Stimulated activated CD8-positive, alpha-beta memory T cell treated with anti-CD3 and anti-CD28 coated beads, Interleukin-4, amount 100 ng/mL, for 24 hours (primary cell): ENCODE measurements around the gene TRAF3IP1.
"Not testable (repeated sequence)": the region's sequence is repeated elsewhere in the genome, so short reads cannot be mapped to it uniquely, and the experiment has no call there.

Experiments
- DNase-seq: peaks from one replicate; pipeline ENCODE4 v3.0.0-alpha.2; 2020; ENCODE audit warnings: low read depth

TRAF3IP1 gene

GRCh38 chr2:238320246-238320647, at the start of gene TRAF3IP1:
TRAF3IP1 (plus strand) TSS chr2:238320518; CDS start chr2:238320663, 145 bp downstream.
- peak; percentile 83 for DNase-seq

GRCh38 chr2:238270606-238271005, 49.7 kb upstream of the TRAF3IP1 start:
- no peak for DNase-seq

- DNase-seq, result no peak
Measured at GRCh38 chr2:238271061-238271554, 49.2 kb upstream of the TRAF3IP1 start.

- DNase-seq, result not testable (repeated sequence)
Measured at GRCh38 chr2:238271686-238272085, 48.6 kb upstream of the TRAF3IP1 start.

- DNase-seq, result no peak
Measured at GRCh38 chr2:238272156-238272555, 48.2 kb upstream of the TRAF3IP1 start.

- DNase-seq, result not testable (repeated sequence)
Measured at GRCh38 chr2:238273433-238273832, 46.9 kb upstream of the TRAF3IP1 start.

DNA sequence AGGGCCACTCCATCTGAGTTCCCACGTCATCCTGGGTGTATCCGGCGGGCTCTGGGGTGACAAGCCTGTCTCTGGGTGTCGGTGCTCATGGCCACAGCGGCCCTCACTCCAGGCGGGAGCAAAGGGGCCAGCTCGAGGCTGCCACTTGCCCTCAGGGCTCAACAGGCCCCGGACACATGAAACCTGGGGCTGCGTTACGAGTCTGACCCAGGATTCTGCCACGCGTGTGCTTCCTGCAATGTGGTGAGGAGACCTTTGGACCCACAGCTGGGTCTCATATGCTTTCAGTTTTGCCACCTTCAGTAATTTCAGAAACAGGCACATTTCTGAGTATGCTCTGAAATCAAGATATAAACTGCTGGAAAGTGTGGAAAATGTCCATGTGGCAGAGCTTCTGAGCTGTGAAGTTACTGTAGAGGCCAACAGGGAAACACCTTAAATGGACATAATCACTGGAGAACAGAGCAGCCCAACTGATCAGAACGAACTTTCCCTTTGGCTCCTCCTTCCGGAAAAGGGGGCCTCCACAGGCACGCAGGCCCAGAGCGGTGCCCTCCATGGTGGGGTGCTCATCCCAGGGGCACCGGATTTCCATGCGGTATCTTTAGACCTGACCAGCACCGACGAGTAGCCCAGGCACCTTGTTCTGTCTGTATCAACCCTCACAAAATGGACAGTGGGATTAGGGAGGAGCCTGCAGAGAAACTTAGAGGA, 46.0 kb upstream of the TRAF3IP1 start:
- no peak for DNase-seq

DNA sequence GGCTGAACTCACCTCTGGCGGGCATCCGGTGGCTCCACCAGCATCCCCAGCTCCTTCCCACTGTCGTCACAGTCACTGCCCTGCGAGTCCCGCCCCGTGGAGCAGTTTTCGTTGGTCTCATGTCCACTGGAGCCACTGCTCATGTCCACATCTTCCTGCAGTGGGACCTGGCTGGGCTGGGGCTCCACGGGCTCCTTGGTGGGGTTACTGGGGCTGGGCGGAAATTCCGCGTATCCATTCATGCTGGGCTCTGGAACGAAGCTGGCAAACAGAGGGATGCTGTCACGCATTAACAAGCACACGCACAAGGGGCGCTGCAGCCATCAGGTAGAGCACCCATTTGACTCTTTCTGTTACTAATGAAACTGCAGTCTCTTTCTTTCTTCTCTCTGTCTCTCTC, 42.6 kb upstream of the TRAF3IP1 start:
- no peak for DNase-seq

DNA sequence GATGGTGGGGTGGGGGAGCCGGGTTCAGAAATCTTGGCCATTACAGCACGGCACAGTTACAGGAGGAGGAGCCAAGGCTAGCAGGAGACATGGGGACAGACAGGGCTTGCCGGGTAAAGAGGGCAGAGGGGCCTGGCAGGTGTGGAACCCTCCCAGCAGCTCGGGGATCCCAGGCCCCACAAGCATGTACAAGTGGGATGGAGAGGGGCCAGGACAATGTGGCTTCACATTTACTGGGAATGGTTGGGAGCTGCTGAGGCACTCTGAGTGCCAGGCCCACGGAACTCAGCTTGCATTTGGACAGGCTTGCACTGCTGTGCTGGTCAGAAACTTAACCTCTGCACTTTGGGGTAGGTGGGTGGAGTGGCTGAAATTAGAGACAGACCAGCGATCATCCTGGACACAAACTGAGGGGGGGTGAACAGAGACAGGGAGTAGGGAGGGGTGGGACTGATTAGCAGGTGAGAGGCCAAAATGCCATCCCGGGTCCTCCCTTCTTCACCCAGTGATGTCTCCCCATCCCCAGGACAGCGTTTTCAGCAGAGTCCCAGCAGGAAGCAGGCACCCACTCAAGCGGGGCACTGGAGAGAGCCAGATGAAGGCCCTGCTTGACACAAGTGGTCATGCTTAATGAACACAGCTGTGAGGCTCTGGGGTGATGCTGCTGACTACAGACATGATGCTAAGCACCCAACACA, 41.5 kb upstream of the TRAF3IP1 start:
- no peak for DNase-seq

DNA sequence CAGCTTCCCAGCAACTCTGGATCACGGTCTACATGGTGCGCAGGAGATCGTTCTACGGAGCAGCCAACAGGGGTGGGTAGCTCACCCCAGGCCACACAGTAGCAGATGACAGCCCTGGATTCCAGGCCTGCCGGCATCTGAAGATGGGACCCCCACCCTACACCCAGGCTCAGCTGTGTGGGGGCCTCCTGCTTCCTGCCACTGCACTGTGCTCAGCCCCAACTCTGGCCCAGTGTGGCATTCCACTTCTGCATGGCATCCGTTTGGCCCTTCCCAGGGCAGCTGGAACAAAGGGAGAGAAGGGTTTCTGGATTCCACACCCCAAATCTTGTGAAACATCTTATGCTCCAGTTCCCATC, 41.0 kb upstream of the TRAF3IP1 start:
- no peak for DNase-seq

DNA sequence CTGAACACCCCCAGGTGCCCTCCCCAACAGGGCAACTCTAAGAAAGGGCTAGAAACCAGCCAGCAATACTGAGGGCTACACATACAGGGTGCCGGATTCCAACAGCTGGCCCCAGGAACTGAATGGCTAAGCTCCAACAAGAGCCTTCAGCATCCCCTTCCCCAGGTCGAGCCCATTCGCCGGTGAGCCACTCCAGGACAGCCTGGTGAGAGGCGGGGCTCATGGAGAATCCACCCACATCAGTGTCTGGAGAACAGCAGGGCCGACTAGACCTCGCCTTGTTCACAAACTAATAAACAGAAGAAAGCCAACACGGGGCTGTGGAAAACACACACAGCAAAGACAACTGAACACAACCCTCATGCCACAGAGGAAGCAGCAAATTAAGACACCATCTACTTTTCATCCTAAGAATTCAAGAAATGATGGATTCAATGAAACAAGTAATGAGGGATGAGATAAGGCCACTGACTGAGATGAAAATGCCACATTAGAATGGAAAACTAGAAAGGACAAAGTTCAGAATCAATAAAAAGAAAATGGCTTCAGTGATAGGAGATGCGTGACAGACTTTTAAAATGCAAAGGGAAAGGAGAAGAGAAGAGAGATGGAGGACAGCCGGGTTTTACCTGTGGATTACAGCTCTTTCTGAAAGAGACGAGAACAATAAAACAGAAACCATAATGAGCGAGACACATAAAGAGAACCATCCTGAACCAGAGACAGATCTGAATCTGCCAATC, 40.1 kb upstream of the TRAF3IP1 start:
- DNase-seq, result no peak

- DNase-seq, result no peak
Measured at GRCh38 chr2:238281826-238282480, 38.4 kb upstream of the TRAF3IP1 start.

DNA sequence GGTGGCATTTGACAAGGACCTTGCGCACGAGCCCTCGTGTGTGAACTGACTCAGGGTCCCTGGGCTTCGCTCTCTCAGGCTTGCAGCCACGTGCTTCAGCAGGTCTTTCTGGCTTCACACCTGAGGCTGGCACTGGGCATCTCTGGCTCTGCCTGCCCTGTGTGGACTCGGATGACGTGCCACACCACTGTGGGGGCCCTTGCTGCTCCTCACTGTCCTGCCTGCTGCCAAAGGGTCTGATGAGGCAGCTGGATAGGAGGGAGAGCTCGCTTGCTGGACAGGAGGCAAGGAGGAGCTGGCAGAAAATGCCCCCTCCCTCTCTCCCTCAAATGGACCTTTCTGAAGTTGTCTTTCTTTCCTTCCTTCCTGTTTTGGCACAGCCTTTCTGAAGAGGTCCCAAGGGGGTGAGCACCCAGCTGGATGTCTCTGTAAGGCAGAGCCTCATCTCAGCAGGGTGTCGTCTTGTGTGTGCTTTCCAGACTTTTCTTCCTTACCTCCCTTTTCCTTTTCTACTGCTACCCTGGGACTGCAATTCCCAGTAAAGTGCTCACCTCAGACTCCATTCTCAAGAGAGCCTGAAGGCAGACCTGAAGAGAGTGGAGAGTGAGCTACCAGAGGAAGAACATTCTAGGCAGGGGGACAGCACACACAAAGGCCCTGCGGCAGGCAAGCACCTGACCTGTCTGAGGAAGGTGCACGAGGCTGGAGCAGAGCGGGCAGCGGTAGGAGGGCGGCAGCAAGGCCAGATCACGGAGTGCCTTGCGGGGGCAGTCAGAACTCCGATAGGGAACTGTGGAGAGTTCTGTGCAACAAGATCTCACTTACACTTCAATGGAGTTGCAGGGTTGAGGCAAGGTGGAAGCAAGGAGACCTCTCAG, 37.2 kb upstream of the TRAF3IP1 start:
- DNase-seq, result no peak

DNA sequence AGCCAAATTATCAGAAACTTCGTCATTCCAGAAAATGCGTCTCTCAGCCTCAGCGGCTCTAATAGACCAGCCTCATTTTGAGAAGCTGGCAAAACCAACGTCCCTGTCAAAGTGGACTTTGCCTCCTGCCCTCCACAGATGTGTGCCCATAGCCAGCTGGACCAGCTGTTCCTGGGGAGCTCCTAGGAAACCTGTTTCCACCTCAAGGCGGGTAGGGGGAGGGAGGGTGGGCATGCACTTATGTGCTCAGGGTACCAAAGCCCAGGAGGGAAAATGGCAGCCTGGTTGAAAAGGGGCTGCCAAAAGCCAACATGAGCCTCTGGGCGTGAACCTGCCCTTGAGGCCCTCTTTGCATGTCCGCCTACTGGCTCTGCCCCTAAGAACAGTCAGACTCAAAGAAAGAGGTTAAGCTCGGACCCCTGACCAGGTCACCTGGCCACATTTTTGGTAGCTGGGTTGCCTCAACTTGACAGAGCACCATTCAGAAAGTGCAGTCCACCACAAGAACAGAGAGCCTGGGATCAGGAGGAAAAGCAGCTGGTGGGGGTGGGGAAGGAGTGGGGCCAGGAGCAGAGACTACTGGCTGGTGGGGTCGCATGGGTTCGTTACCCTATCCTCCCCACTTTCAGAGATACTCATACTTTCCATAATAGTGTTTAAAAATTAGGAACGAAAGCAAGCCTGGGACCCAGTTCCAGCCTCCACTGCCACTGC, 35.4 kb upstream of the TRAF3IP1 start:
- no peak for DNase-seq

DNA sequence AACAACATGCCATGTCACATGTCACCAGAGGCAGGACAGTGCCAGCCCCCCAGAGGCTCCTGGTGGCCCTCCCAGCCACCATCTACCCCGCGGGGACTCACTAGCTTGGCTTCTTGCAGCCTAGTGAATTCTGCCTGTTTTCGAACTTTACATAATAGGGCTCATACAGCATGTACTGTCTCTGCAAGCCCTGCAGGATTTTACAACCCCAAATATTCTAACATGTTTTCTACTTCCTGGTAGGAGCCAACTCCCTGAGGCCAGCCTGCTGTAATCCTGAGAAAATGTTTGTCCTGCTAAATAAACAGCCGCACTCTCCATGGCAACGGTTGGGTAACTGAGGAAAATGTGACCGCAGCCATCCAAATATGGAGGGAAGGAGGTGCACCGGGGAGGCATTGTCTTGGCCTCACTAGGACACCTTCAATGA, 34.6 kb upstream of the TRAF3IP1 start:
- DNase-seq, result no peak

DNA sequence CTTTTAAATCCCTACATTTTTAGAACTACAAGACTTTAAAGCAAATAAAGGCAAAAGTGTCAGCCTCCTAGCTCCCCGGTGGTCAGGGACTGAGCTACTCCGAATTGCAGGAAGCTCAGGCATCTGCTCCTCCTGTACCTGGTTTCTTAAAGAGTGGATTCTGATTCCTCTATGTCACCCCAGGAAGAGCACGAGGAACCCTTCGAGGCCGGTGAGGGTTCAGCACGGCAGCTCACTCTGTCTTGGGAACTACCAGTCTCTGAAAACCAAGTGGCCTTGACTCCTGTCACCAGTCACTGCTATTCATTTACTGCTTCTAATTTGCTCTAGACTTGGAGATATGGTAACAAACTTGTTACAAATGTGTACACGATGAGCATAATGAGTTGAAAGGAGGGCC, 34.2 kb upstream of the TRAF3IP1 start:
- DNase-seq, result no peak

DNA sequence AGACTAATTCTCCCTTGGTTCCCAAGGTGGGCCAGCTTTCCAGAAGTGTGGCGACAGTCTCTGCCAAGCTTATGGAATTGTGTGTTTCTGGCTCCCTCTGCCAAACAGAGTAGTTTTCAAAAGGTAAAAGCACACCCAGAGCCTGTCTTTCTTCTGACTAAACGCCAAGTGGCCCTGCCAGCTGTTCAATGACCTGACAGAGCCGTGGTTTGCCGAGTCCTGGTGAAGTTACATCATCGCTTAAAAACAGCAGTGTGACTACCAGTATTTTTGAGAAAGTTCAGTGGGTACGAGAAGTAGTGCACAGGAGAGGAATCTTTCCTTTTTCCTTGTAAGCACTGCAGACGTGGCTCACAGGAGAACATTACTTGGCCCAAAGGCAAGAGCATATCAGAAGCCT, 33.8 kb upstream of the TRAF3IP1 start:
- no peak for DNase-seq

DNA sequence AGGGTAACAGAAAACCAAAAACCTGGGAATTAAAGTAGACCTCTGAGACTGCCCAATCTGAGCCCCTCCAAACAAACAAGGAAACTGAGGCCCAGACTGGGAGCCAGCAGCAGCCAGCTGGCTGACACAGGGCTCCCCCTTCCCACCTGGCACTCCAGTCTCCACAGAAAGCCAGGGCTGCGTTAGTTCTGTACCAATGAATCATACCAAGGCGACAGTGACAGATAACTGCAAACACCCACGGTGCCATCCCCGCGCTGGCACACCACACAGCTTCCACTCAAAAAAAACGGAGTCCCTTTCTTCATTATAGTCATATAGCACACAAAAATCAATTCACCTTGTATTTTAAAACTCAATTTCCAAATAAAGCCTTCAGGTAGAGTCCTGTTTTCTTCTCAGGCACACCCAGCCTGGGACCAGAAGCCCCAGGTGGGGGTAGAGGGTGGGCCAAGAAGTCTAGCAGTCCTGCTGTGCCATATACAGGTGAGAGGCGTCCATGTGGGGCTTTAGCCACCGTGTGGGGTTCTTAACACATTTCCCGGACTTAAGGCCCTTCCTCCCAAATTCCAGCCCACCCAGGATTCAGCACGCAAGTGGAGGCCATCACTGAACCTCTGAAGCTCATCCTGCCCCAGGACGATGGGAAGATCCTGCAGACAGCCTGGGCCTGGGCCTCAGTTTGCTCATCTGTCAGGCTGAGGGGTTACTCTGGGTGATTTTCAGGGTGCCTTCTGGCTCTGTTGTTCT, 33.2 kb upstream of the TRAF3IP1 start:
- DNase-seq, result no peak

GRCh38 chr2:238287737-238288649, 32.3 kb upstream of the TRAF3IP1 start, which contains the start of gene PER2:
PER2 (minus strand) TSS chr2:238288610; CDS start chr2:238277936, 10,674 bp downstream.
- DNase-seq, result peak; percentile 26
